ENCODE measurements around the gene ZNF780B. TPM values are rescaled to one million over a fixed set of nuclear protein-coding genes. Genes with fewer than 3 reads are reported as not detected.
"Not testable (repeated sequence)": the region's sequence is repeated elsewhere in the genome, so short reads cannot be mapped to it uniquely, and the experiment has no call there.

ZNF780B gene
- polyA plus RNA-seq, 4 donors = 1.1 to 22.6 (median 5.7) TPM

- Histone ChIP-seq H3K4me3 (ENCODE audit: low read depth in 1 of 3, low read length in 3 of 3) (no peak overlapping the region), H3K4me1 (ENCODE audit: control insufficient read depth in 3 of 3, insufficient read depth in 2 of 3, low read depth in 1 of 3, low read length in 2 of 3) (no peaks in the 10 kb centered on the region), H3K9me3 (ENCODE audit: control insufficient read depth in 2 of 2, insufficient read depth in 1 of 2, low read depth in 1 of 2, low read length in 1 of 2) (peaks cover 0 to 3% of the 10 kb centered on the region in 2 donors), H3K27me3 (ENCODE audit: control insufficient read depth in 3 of 3, insufficient read depth in 3 of 3, low read length in 3 of 3) (no peaks in the 10 kb centered on the region), H3K27ac (ENCODE audit: low read depth in 1 of 3, low read length in 2 of 3) (no peak overlapping the region), H3K36me3 (ENCODE audit: control insufficient read depth in 3 of 3, insufficient read depth in 2 of 3, low read depth in 1 of 3, low read length in 3 of 3) (no peaks in the 10 kb centered on the region)
- no peak for DNase-seq
- FAIRE-seq = no peak
- 77 to 92% (median 83%) methylated on average over 1 of the region's 1 CpG for whole genome bisulfite sequencing, 3 donors
These were observed 1.1 kb upstream of the ZNF780B start for GRCh38 chr19:40057166-40057565.

- no peaks in the 10 kb centered on the region for H3K4me1 ChIP-seq (ENCODE audit: control insufficient read depth in 3 of 3, insufficient read depth in 2 of 3, low read depth in 1 of 3, low read length in 2 of 3)
- H3K27me3 ChIP-seq (ENCODE audit: control insufficient read depth in 3 of 3, insufficient read depth in 3 of 3, low read length in 3 of 3) = no peaks in the 10 kb centered on the region
- peaks cover 0 to 5% of the 10 kb centered on the region in 2 donors for H3K9me3 ChIP-seq (ENCODE audit: control insufficient read depth in 2 of 2, insufficient read depth in 1 of 2, low read depth in 1 of 2, low read length in 1 of 2)
- peak overlapping the region; percentile 64 to 73 (median 67) for H3K4me3 ChIP-seq (ENCODE audit: low read depth in 1 of 3, low read length in 3 of 3)
- FAIRE-seq (no peak), DNase-seq (no peak)
- peak overlapping the region in 1 of 3 donors; percentile 68 for H3K27ac ChIP-seq (ENCODE audit: low read depth in 1 of 3, low read length in 2 of 3)
- 1 to 4% (median 3%) methylated on average over 7 of the region's 7 CpGs for WGBS, 3 donors
- H3K36me3 ChIP-seq (ENCODE audit: control insufficient read depth in 3 of 3, insufficient read depth in 2 of 3, low read depth in 1 of 3, low read length in 3 of 3) = no peaks in the 10 kb centered on the region
These were observed 474 bp upstream of the ZNF780B start for GRCh38 chr19:40056505-40056904.

GRCh38 chr19:40055049-40055448, 982 bp downstream of the ZNF780B start:
- H3K27me3 ChIP-seq (ENCODE audit: control insufficient read depth in 3 of 3, insufficient read depth in 3 of 3, low read length in 3 of 3) = no peaks in the 10 kb centered on the region
- no peak overlapping the region for H3K27ac ChIP-seq (ENCODE audit: low read depth in 1 of 3, low read length in 2 of 3)
- H3K9me3 ChIP-seq (ENCODE audit: control insufficient read depth in 2 of 2, insufficient read depth in 1 of 2, low read depth in 1 of 2, low read length in 1 of 2) = peaks cover 0 to 12% of the 10 kb centered on the region in 2 donors
- H3K36me3 ChIP-seq (ENCODE audit: control insufficient read depth in 3 of 3, insufficient read depth in 2 of 3, low read depth in 1 of 3, low read length in 3 of 3) = peaks cover 0 to 4% (median 2%) of the 10 kb centered on the region in 3 donors
- DNase-seq = no peak
- WGBS, 3 donors = 44 to 52% (median 49%) methylated on average over 10 of the region's 10 CpGs
- FAIRE-seq = no peak
- no peaks in the 10 kb centered on the region for H3K4me1 ChIP-seq (ENCODE audit: control insufficient read depth in 3 of 3, insufficient read depth in 2 of 3, low read depth in 1 of 3, low read length in 2 of 3)
- peak overlapping the region; percentile 64 to 73 (median 67) for H3K4me3 ChIP-seq (ENCODE audit: low read depth in 1 of 3, low read length in 3 of 3)

GRCh38 chr19:40054632-40055031, 1.4 kb downstream of the ZNF780B start:
- Histone ChIP-seq H3K27ac (ENCODE audit: low read depth in 1 of 3, low read length in 2 of 3) (no peak overlapping the region), H3K27me3 (ENCODE audit: control insufficient read depth in 3 of 3, insufficient read depth in 3 of 3, low read length in 3 of 3) (no peaks in the 10 kb centered on the region), H3K36me3 (ENCODE audit: control insufficient read depth in 3 of 3, insufficient read depth in 2 of 3, low read depth in 1 of 3, low read length in 3 of 3) (peaks cover 0 to 4% (median 2%) of the 10 kb centered on the region in 3 donors), H3K4me3 (ENCODE audit: low read depth in 1 of 3, low read length in 3 of 3) (peak overlapping the region in 2 of 3 donors; percentile 67 to 73), H3K4me1 (ENCODE audit: control insufficient read depth in 3 of 3, insufficient read depth in 2 of 3, low read depth in 1 of 3, low read length in 2 of 3) (no peaks in the 10 kb centered on the region), H3K9me3 (ENCODE audit: control insufficient read depth in 2 of 2, insufficient read depth in 1 of 2, low read depth in 1 of 2, low read length in 1 of 2) (peaks cover 0 to 15% of the 10 kb centered on the region in 2 donors)
- FAIRE-seq (no peak), DNase-seq (no peak)
- WGBS, 3 donors = 92 to 96% (median 94%) methylated on average over 9 of the region's 9 CpGs

- Histone ChIP-seq H3K36me3 (ENCODE audit: control insufficient read depth in 3 of 3, insufficient read depth in 2 of 3, low read depth in 1 of 3, low read length in 3 of 3) (peaks cover under 1 to 12% (median 2%) of the 10 kb centered on the region in 3 donors), H3K27ac (ENCODE audit: low read depth in 1 of 3, low read length in 2 of 3) (no peak overlapping the region), H3K9me3 (ENCODE audit: control insufficient read depth in 2 of 2, insufficient read depth in 1 of 2, low read depth in 1 of 2, low read length in 1 of 2) (peaks cover 0 to 22% of the 10 kb centered on the region in 2 donors), H3K4me1 (ENCODE audit: control insufficient read depth in 3 of 3, insufficient read depth in 2 of 3, low read depth in 1 of 3, low read length in 2 of 3) (no peaks in the 10 kb centered on the region), H3K4me3 (ENCODE audit: low read depth in 1 of 3, low read length in 3 of 3) (no peak overlapping the region), H3K27me3 (ENCODE audit: control insufficient read depth in 3 of 3, insufficient read depth in 3 of 3, low read length in 3 of 3) (no peaks in the 10 kb centered on the region)
- DNase-seq (no peak), FAIRE-seq (no peak)
- WGBS, 3 donors = 98 to 100% (median 98%) methylated on average over 2 of the region's 2 CpGs
These were observed 2.5 kb downstream of the ZNF780B start for GRCh38 chr19:40053491-40053890.

- Histone ChIP-seq H3K9me3 (ENCODE audit: control insufficient read depth in 2 of 2, insufficient read depth in 1 of 2, low read depth in 1 of 2, low read length in 1 of 2) (peaks cover 0 to 32% of the 10 kb centered on the region in 2 donors), H3K36me3 (ENCODE audit: control insufficient read depth in 3 of 3, insufficient read depth in 2 of 3, low read depth in 1 of 3, low read length in 3 of 3) (peaks cover 7 to 15% (median 10%) of the 10 kb centered on the region in 3 donors)
- H3K4me1 ChIP-seq (ENCODE audit: control insufficient read depth in 3 of 3, insufficient read depth in 2 of 3, low read depth in 1 of 3, low read length in 2 of 3); FAIRE-seq; H3K27me3 ChIP-seq (ENCODE audit: control insufficient read depth in 3 of 3, insufficient read depth in 3 of 3, low read length in 3 of 3); DNase-seq; H3K4me3 ChIP-seq (ENCODE audit: low read depth in 1 of 3, low read length in 3 of 3); H3K27ac ChIP-seq (ENCODE audit: low read depth in 1 of 3, low read length in 2 of 3): not testable (repeated sequence)
- WGBS, 3 donors = 97 to 100% (median 100%) methylated on average over 1 of the region's 1 CpG
These were observed 14.3 kb downstream of the ZNF780B start for GRCh38 chr19:40041718-40042117.

- WGBS, 3 donors = 93 to 100% (median 100%) methylated on average over 1 to 3 of the region's 3 CpGs
- H3K27ac ChIP-seq (ENCODE audit: low read depth in 1 of 3, low read length in 2 of 3); FAIRE-seq; H3K27me3 ChIP-seq (ENCODE audit: control insufficient read depth in 3 of 3, insufficient read depth in 3 of 3, low read length in 3 of 3); H3K4me1 ChIP-seq (ENCODE audit: control insufficient read depth in 3 of 3, insufficient read depth in 2 of 3, low read depth in 1 of 3, low read length in 2 of 3); H3K36me3 ChIP-seq (ENCODE audit: control insufficient read depth in 3 of 3, insufficient read depth in 2 of 3, low read depth in 1 of 3, low read length in 3 of 3); DNase-seq; H3K4me3 ChIP-seq (ENCODE audit: low read depth in 1 of 3, low read length in 3 of 3): not testable (repeated sequence)
- peaks cover 1 to 23% of the 10 kb centered on the region in 2 donors for H3K9me3 ChIP-seq (ENCODE audit: control insufficient read depth in 2 of 2, insufficient read depth in 1 of 2, low read depth in 1 of 2, low read length in 1 of 2)
These were observed 18.0 kb downstream of the ZNF780B start for GRCh38 chr19:40038047-40038446.

- Histone ChIP-seq H3K4me1 (ENCODE audit: control insufficient read depth in 3 of 3, insufficient read depth in 2 of 3, low read depth in 1 of 3, low read length in 2 of 3) (no peaks in the 10 kb centered on the region), H3K36me3 (ENCODE audit: control insufficient read depth in 3 of 3, insufficient read depth in 2 of 3, low read depth in 1 of 3, low read length in 3 of 3) (no peaks in the 10 kb centered on the region), H3K27me3 (ENCODE audit: control insufficient read depth in 3 of 3, insufficient read depth in 3 of 3, low read length in 3 of 3) (no peaks in the 10 kb centered on the region), H3K9me3 (ENCODE audit: control insufficient read depth in 2 of 2, insufficient read depth in 1 of 2, low read depth in 1 of 2, low read length in 1 of 2) (peaks cover 3 to 24% of the 10 kb centered on the region in 2 donors), H3K27ac (ENCODE audit: low read depth in 1 of 3, low read length in 2 of 3) (no peak overlapping the region), H3K4me3 (ENCODE audit: low read depth in 1 of 3, low read length in 3 of 3) (no peak overlapping the region)
- WGBS, 3 donors = 96 to 98% (median 97%) methylated on average over 4 of the region's 4 CpGs
- DNase-seq = no peak
- no peak for FAIRE-seq
These were observed 20.0 kb downstream of the ZNF780B start for GRCh38 chr19:40035996-40036395.

GRCh38 chr19:40033989-40034560, 22.0 kb downstream of the ZNF780B start:
- 97 to 98% (median 98%) methylated on average over 2 of the region's 2 CpGs for whole genome bisulfite sequencing, 3 donors

More at GRCh38 chr19:40033989-40034560, 22.0 kb downstream of the ZNF780B start:
- Histone ChIP-seq H3K9me3 (ENCODE audit: control insufficient read depth in 2 of 2, insufficient read depth in 1 of 2, low read depth in 1 of 2, low read length in 1 of 2) (peaks cover 3 to 36% of the 10 kb centered on the region in 2 donors), H3K27ac (ENCODE audit: low read depth in 1 of 3, low read length in 2 of 3) (no peak overlapping the region), H3K4me1 (ENCODE audit: control insufficient read depth in 3 of 3, insufficient read depth in 2 of 3, low read depth in 1 of 3, low read length in 2 of 3) (no peaks in the 10 kb centered on the region), H3K4me3 (ENCODE audit: low read depth in 1 of 3, low read length in 3 of 3) (no peak overlapping the region), H3K36me3 (ENCODE audit: control insufficient read depth in 3 of 3, insufficient read depth in 2 of 3, low read depth in 1 of 3, low read length in 3 of 3) (no peaks in the 10 kb centered on the region), H3K27me3 (ENCODE audit: control insufficient read depth in 3 of 3, insufficient read depth in 3 of 3, low read length in 3 of 3) (no peaks in the 10 kb centered on the region)
- DNase-seq (no peak), FAIRE-seq (no peak)

All from small intestine (tissue), 7 donors.